GM18868 (cell line): ENCODE measurements around the gene PBLD.

Experiments
- ATAC-seq: cut with Tn5 transposase; IDR thresholded peaks from one replicate; pipeline ENCODE4 v1.9.1; 2021; ENCODE audit warnings: mild to moderate bottlenecking, moderate library complexity; ENCODE audit not compliant: unreplicated experiment

PBLD gene

DNA sequence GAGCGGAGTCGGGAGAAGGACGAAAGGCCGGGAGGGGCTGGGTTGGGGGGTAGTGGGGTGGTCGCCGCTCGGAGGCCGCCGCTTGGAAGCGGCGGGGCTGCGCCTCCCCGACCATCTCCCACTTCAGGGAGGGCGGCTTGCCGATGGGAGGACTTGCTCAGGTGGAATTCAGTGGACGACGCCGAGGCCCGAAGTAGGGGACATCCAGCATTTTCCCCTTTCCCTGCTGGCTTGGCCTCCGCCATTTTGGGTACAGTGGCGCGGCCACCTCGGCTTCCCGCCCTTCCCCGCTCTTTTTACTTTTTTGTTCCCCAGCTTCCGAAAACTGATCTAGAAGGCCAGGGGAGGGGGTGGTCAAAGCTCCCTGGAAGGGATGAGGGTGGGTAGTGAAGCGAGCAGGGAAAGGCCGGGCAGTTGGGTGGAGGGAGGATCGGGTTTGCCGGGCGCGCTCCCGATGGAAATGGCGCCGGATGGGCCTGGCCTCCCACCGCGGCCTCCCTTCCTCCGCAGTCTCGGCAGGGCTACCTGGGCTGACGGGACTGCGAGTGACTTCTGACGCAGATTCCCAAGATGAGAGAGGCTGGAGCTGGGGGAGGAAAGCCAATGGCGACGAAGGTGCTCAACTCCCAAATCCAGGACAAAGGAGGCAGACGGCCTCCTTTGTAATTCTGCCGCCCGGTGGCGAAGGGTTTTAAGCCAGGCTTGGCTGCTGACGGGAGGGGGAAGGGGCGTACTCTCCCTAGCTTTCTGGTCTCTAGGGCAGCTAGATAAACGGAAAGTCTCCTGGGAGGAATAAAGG lies at the start of gene PBLD:
Gene PBLD, minus strand, starts transcription at position 670 of the 799 bp plus-strand sequence. CDS start 26,084 bp downstream, outside the sequence.
- ATAC-seq, result peak; percentile 25

DNA sequence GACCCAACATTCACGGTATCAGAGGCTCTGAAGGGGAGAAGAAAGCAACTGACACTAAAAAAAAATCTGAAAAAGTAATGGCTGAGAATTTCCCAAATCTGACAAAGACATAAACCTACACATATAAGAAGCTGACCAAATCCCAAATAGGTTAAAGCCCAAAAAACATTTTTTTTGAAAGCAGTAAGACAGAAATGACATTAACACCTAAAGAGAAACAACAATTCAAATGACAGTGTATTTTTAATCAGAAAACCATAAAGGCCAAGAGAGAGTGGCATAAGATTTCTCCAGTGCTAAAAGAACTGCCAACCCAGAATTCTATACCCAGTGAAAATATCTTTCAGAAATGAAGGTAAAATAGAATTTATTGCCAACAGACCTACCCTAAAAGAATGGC lies 38.9 kb upstream of the PBLD start:
- ATAC-seq, result no peak

DNA sequence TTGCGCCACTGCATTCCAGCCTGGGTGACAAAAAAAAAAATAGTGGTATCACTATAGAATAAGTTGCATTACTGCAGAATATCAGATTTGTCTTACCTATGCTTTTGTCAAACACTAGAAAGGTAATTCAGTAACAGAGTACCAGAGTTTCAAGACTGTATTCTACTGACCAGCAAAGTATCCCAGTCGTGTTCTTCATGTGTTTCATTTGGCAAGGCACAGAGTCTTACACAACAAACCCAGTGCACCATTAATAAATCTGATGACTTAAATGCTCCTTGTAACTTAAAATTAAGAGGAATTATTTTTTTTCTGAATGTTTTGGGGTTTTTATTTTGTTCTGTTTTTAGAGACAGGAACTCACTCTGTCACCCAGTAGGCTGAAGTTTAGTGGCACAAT lies 34.4 kb upstream of the PBLD start:
- ATAC-seq, result no peak

GRCh38 chr10:68366600-68366999 lies 33.9 kb upstream of the PBLD start:
- ATAC-seq, result no peak

DNA sequence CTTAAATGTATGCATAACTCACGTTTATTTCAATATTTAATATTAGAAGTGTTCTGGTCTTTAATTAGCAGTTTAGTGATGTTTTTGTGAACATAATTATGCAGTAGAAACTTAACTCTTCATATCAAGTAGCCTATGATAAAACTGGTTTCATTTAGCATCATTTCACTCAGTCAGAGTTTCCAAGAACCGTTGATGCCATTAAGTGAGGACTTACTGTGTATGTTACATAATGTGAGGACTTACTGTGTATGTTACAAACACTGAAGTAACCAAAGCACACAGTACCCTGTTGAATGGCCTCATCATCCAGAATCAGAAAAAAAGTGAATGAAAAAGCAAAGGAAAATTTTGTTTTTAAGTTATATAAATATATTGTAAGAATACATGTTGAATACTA lies 32.9 kb upstream of the PBLD start:
- no peak for ATAC-seq

DNA sequence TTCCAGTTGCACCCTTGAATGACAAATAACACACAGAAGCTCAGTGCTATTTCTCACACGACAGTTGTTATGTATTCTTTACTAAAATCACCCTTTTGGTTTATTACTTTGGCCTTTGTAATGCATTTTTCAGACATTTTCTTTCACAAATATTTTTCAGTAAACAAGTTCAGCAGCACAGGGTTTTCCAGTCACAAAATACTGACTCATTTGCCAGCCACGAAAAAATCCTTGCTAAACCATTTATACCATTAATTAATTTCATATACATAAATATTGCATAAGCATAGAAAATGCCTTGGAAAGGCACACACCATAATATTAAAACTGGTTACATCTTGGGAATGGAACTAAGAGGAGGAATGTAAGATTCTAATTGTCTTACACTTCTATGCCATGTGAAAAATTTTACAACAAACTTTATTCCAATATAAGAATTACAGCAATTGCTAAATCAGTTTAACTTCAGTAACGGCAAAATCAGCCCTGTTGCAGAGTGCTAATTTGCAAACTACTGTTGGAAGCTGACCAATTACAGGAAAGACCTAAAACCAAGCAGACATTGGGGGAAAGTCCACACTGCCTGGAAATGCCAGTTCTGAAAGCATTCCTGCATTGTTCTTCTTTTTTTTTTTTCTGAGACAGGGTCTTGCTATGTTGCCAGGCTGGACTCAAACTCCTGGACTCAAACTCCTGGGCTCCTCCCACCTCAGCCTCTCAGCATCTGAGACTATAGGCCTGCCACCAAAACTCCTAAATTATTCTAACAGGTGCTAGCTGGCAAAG lies 31.6 kb upstream of the PBLD start:
- ATAC-seq, result no peak

DNA sequence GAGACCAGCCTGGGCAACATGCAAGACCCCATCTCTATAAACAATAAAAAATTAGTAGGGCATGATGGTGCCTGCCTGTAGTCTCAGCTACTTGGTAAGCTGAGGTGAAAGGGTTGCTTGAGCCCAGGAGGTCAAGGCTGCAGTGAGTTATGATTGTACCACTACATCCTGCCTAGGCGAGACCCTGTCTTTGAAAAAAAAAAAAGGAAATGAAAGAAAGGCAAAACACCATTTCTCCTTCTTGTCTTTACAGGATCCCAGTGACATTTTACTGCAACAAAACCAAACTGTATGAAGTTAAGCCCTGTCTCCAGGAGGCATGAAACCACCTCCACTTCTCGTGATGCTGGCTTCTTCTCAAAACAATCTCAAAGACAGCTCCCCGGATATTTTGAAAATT lies 29.9 kb upstream of the PBLD start:
- ATAC-seq, result peak; percentile 45

DNA sequence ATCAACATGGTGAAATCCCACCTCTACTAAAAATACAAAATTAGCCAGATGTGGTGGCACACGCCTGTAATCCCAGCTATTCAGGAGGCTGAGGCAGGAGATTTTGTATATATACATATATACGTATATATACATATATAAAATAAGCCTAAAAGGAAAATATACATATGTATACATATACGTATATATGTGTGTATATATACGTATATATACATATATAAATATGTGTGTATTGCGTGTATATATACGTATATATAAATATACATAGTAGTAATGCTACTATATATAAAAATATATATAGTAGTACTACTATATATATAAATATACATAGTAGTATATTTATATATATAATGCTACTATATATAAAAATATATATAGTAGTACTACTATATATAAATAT lies 26.5 kb upstream of the PBLD start:
- no peak for ATAC-seq

- ATAC-seq, result no peak
These were observed 20.8 kb upstream of the PBLD start for GRCh38 chr10:68353537-68353936.

DNA sequence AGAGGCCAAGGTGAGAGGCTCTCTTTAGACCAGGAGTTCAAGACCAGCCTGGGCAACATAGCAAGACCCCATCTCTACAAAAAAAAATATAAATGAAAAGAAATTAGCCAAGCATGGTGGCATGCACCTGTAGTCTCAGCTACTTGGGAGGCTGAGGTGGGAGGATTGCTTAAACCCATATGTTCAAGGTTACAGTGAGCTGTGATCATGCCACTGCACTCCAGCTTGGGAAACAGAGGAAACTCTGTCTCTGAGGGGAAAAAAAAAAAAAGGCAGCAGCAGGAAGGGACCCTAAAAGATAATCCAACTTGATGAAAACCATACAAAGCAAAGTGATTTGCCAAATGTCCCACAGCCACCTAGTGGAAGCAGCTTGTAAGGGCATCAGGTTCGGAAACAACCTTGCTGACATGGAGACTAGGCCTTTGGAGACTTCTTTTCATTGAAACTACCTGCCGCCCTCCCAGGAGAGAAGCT lies 15.6 kb upstream of the PBLD start:
- peak; percentile 75 for ATAC-seq

GRCh38 chr10:68346774-68347173 lies 14.0 kb upstream of the PBLD start:
- no peak for ATAC-seq

GRCh38 chr10:68345621-68346020 lies 12.9 kb upstream of the PBLD start:
- no peak for ATAC-seq

DNA sequence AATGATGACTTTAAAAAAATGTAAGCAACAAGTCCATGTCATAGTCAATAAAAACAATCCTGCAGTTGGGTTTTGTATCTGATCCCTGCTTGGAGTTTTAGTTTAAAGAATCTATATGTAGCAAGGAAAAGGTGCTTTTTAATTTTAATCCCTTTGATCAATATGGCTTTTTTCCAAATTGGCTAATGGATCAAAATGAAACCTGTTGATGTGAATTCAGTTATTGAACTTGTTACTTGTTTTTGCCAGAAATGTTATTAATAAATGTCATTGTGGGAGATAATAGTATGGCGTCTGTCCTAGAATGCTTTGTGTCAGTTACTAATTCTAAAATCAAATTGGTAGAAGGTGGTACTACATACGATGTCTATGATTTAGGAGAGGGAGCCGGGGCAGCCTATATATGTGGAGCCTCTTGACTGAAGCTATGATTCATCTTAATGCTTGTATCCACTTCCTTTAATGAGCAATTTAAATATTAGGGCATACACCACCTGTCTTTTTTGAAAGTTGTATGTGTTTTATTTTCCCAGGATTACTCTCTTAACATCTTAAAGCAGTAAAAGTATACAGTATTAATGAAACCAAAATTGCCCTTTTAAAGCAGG lies 10.3 kb upstream of the PBLD start:
- no peak for ATAC-seq

GRCh38 chr10:68340358-68341080 lies 7.8 kb upstream of the PBLD start:
- ATAC-seq, result no peak

DNA sequence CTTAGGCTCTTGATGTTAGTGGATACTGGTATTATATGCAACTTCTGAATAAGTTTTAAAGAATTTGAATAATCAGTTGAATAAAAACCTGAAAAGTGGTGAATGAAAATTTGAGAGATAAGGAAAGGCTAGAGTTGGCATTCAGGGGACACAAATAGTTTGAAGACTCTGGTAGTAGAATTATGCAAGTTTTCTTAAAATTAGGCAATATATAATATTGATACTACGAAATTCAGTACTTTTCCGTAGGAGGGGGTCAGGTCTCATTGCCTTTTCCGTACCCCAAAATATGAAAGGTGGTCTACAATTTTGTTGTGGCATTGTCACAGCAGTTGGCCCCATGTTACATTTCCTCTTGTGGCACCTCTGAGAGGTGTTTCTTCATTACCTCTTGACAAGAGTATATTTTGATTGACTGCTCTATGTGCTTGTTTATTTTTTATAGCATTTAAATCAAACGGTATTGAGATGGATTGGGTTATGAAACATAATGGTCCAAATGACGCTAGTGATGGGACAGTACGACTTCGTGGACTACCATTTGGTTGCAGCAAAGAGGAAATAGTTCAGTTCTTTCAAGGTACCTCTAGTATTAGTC lies 4.1 kb upstream of the PBLD start:
- ATAC-seq, result no peak

- no peak for ATAC-seq
These were observed 2.1 kb upstream of the PBLD start for GRCh38 chr10:68334672-68335467.

- no peak for ATAC-seq
These were observed 1.0 kb upstream of the PBLD start for GRCh38 chr10:68333440-68334431.

- ATAC-seq, result no peak
These were observed 299 bp upstream of the PBLD start for GRCh38 chr10:68333058-68333395.
